GM10248 (cell line): Measurements from ENCODE around the gene CHPT1.
"Not testable (repeated sequence)": the region's sequence is repeated elsewhere in the genome, so short reads cannot be mapped to it uniquely, and the experiment has no call there.

Source experiments
- CTCF ChIA-PET: fragments of 300-600 bp; sonication (Branson Sonifier 250); formaldehyde crosslinking; extraction: SDS; loops from one replicate; lab custom pipeline; 2021; ENCODE audit warnings: antibody characterized with exemption; lab: Yijun Ruan, JAX
- POLR2A ChIA-PET: fragments of 350-650 bp; sonication (Branson Sonifier 250); formaldehyde crosslinking; extraction: SDS; loops from one replicate; lab custom pipeline; 2020; ENCODE audit warnings: antibody characterized with exemption; lab: Yijun Ruan, JAX
- DNase-seq: peaks from one replicate; pipeline ENCODE4 v3.0.0; 2012; ENCODE audit errors: extremely low spot score
- CTCF ChIP-seq: IDR thresholded peaks from 2 replicates; pipeline ENCODE4 v1.5.1; 2012; ENCODE audit warnings: mild to moderate bottlenecking, low read depth; ENCODE audit errors: extremely low read depth, missing control alignments, control extremely low read depth

The CHPT1 gene

DNA sequence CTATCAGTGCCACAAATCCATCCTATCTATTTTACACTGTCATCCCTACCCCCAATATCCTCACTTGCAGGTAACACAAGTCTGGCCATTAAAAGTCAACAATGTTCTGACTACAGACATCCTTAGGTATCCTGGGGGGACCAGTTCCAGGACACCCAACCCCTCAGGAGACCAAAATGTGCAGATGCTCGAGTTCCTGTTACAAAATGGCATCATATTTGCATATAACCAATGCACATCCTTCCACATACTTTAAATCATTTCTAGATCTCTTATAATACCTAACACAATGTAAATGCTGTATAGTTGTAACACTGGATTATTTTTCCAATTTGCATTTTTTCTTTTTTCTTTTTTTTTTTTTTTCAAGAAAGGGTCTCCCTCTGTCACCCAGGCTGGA, 34.9 kb downstream of the CHPT1 start:
- ChIA-PET CTCF (no interaction called here), POLR2A (no interaction called here)
- no peak for DNase-seq
- TF ChIP-seq CTCF: no peak

DNA sequence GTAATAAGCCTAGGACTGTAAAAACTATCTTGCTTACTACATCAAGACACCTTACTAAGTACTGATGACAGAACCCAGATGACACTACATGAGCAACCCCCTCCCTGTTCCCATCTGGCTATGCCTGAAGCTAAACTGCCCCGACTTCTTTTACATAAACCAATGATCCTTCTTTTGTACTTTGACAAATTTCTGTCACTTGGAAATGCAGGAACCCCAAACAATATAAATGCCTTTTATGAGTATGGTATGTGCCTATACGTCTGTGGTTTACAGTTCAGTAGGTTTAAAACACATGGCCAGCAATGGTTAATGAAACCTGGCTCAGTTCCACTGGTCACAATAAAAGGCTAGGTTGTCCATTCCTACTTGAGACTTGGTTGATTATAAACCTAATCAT, 35.7 kb downstream of the CHPT1 start:
- ChIA-PET POLR2A (no interaction called here), CTCF (interaction anchor here (0.8 to 1.3 kb wide), 3 partner anchors 9 to 14 kb away, joined by 3 to 5 read pairs (median 3); no protein-coding TSS in a partner anchor)
- no peak for DNase-seq
- no peak for TF ChIP-seq CTCF

- DNase-seq, CTCF ChIA-PET, POLR2A ChIA-PET: not testable (repeated sequence)
These were observed 37.0 kb downstream of the CHPT1 start for GRCh38 chr12:101734482-101734881.

DNA sequence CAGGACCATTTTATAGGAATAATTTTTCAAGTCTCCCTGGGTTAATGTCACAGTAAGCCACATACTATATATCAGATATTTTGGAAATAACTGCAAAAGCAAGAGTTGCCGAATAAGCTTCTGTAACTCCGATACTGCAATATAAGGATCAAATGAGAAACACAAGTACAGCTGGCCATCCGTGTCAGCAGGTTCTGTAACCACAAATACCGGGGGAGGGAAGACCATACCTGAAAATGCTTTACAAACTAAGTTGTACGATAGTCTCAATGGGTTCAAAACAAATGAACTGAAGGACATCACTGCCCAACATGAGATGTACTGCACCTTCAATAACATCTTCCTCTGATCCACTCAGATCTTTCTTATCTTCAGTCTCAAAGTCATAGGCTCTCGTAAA, 40.0 kb downstream of the CHPT1 start:
- DNase-seq: no peak
- no peak for TF ChIP-seq CTCF
- CTCF ChIA-PET: no interaction called here
- POLR2A ChIA-PET: no interaction called here

DNA sequence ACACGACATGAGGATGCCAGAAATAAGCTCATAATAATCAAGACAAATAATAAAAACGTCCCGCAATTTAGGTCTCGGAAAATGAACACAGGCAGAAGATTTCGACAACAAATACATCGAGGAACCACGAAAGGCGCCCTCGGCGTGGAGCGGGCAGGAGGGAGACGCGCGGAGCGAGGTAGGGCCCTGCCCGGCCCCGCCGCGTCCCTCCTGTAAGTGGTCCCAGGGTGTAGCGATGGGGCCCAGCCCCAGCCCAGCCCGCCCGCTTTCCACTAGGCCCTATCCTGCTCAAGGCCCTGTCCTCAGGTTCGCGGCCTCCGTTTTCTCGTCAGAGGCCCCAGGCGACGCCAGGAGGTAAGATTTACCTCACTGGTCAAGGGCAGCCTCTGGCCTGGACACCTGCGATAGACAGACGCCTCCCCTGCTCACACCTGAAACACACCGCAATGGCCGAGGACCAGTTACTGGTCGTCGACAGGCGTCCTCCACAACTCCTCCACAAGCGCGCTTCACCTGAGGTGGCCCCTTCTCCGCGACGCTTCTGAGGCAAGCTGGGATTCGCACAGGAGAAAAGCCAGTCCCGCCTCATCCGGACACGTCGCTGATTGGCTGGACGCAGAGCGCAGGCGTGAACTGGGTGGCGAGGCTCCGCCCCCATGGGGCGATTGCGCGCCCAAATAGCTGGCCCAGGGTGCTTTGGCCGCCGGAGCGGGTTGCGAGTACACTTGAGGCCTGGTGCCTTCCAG, 41.7 kb downstream of the CHPT1 start, which contains the start of gene SYCP3:
TSS of gene SYCP3 (minus strand) at position 543 of the 746 bp plus-strand sequence. CDS start 1,527 bp downstream, outside the sequence.
- no peak for DNase-seq
- ChIA-PET POLR2A (interaction anchor here (0.7 kb wide), 1 partner anchor 17 kb away, joined by 3 read pairs; no protein-coding TSS in a partner anchor), CTCF (interaction anchor here (0.9 to 1.0 kb wide), 3 partner anchors 8 to 1391 kb away, joined by 3 to 5 read pairs (median 3); no protein-coding TSS in a partner anchor)
- TF ChIP-seq CTCF: no peak

DNA sequence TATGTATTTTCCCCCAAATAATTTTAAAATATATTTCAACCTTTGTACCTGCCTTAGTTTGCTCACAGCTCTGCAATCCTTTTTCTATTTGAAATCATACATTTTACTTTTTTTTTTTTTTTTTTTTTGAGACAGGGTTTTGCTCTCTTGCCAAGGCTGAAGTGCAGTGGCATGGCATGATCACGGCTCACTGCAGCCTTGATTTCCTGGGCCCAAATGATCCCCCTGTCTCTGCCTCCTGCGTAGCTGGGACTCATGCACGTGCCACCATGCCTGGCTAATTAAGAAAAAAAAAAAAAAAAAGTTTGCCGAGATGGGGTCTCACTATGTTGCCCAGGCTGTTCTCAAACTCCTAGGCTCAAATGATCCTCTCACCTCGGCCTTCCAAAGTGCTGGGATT, 43.1 kb downstream of the CHPT1 start:
- no peak for TF ChIP-seq CTCF
- DNase-seq: no peak
- ChIA-PET CTCF (no interaction called here), POLR2A (no interaction called here)

- DNase-seq: no peak
- no peak for TF ChIP-seq CTCF
- ChIA-PET CTCF (no interaction called here), POLR2A (no interaction called here)
These were observed 43.5 kb downstream of the CHPT1 start for GRCh38 chr12:101740980-101741379.
